Calu3 (cell line): Measurements from ENCODE around the gene MAGI1. TPM values are rescaled to one million over a fixed set of nuclear protein-coding genes. Genes with fewer than 3 reads are reported as not detected.

Source experiments
- BruUV-seq: library from RNA; stranded (reverse); fragments of 400-500 nt; replicated peaks from 2 replicates; lab custom pipeline; 2021; lab: Mats Ljungman, UMichigan
- CTCF ChIA-PET: fragments of 300-600 bp; sonication (Branson Sonifier 250); formaldehyde crosslinking; loops from one replicate; lab custom pipeline; 2022; ENCODE audit warnings: antibody characterized with exemption; lab: Charles Lee
- DNase-seq: peaks from one replicate; pipeline ENCODE4 v3.0.0; 2022
- H3K27ac Mint-ChIP-seq: one replicate; pipeline ENCODE4 v1.8.0; 2022; ENCODE audit warnings: mixed read lengths; ENCODE audit not compliant: unreplicated experiment
- H3K27me3 Mint-ChIP-seq: one replicate; pipeline ENCODE4 v1.8.0; 2022; ENCODE audit warnings: mixed read lengths; ENCODE audit not compliant: unreplicated experiment
- H3K36me3 Mint-ChIP-seq: one replicate; pipeline ENCODE4 v1.8.0; 2022; ENCODE audit warnings: mild to moderate bottlenecking, moderate library complexity, mixed read lengths; ENCODE audit not compliant: insufficient read depth, unreplicated experiment
- H3K4me1 Mint-ChIP-seq: one replicate; pipeline ENCODE4 v1.8.0; 2022; ENCODE audit warnings: mild to moderate bottlenecking, low read depth, mixed read lengths; ENCODE audit not compliant: unreplicated experiment
- H3K4me3 Mint-ChIP-seq: one replicate; pipeline ENCODE4 v1.8.0; 2022; ENCODE audit warnings: mild to moderate bottlenecking, low read depth, moderate library complexity, mixed read lengths; ENCODE audit not compliant: unreplicated experiment
- H3K9me3 Mint-ChIP-seq: one replicate; pipeline ENCODE4 v1.8.0; 2022; ENCODE audit warnings: low read depth, mixed read lengths; ENCODE audit not compliant: unreplicated experiment
- intact Hi-C: fragments of 100-400 bp; cut with micrococcal nuclease; formaldehyde crosslinking; loops from one replicate; pipeline ENCODE4 v1.10.0; 2022; ENCODE audit not compliant: unreplicated experiment
- total RNA-seq: library from RNA; stranded (reverse); gene quantifications from 2 replicates; pipeline ENCODE4 v1.2.3, GENCODE V29; 2022
- TF ChIP-seq, protein P1 (sequence below): fragments of 200-600 bp; IDR thresholded peaks from one replicate; pipeline ENCODE4 v1.8.0; 2022; ENCODE audit warnings: antibody characterized with exemption; ENCODE audit not compliant: unreplicated experiment

The MAGI1 gene
- total RNA-seq, 1 experiment from 2014 or later = 76.4 TPM

DNA sequence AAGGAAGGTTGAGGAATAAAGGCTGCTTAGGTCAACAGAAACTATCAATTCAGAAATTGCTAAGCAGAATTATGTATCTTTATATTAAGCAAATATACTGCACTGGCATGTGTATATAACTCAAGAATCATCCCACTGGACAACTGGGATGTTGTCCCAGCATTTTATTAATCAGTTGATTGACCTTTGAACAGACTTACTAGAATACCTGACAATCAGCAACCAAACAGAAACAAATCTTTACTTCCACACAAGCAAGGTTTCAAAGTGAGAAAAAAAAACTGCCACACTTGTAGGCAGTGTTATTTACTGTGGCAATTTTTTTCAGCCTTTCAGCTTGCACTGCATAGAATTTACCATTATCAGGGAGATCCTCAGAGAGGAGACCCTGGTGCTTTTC lies 218.8 kb downstream of the MAGI1 start:
- no peaks in the 10 kb centered on the region for H3K27me3 Mint-ChIP-seq
- DNase-seq = no peak
- H3K4me3 Mint-ChIP-seq = no peak overlapping the region
- TF ChIP-seq, protein P1, sequence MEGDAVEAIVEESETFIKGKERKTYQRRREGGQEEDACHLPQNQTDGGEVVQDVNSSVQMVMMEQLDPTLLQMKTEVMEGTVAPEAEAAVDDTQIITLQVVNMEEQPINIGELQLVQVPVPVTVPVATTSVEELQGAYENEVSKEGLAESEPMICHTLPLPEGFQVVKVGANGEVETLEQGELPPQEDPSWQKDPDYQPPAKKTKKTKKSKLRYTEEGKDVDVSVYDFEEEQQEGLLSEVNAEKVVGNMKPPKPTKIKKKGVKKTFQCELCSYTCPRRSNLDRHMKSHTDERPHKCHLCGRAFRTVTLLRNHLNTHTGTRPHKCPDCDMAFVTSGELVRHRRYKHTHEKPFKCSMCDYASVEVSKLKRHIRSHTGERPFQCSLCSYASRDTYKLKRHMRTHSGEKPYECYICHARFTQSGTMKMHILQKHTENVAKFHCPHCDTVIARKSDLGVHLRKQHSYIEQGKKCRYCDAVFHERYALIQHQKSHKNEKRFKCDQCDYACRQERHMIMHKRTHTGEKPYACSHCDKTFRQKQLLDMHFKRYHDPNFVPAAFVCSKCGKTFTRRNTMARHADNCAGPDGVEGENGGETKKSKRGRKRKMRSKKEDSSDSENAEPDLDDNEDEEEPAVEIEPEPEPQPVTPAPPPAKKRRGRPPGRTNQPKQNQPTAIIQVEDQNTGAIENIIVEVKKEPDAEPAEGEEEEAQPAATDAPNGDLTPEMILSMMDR = no peak
- no peak overlapping the region for H3K27ac Mint-ChIP-seq
- peaks cover 29% of the 10 kb centered on the region for H3K4me1 Mint-ChIP-seq
- peaks cover 7% of the 10 kb centered on the region for H3K9me3 Mint-ChIP-seq
- no peaks in the 10 kb centered on the region for H3K36me3 Mint-ChIP-seq
- intact Hi-C loops = no loop called here
- no TSS peak for BruUV-seq
- CTCF ChIA-PET = no interaction called here

DNA sequence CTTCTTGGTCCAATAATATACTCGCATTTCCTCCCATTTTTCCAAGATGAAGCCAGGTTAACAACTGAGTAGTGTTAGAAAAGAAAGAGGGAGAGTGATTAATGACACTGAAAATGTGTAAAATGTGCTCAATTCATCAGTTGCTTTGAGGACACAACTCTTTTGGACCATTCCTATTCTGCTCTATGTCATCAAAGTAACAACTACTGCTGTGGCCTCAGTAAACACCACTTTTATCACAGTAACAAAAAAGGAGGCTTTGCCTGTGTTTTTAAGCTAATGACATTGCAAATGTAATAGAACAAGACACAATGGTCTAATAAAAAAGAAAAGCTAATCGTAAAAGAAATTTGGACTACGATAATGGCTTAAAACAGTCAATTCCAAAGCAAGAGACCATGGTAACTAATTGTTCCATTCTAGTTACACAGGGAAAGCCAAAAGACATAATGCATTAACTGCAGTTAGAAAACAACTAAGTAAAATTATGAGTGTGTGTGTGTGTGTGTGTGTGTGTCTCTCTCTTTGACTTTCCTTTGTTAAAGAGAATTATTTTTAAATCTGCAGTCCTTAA lies 221.1 kb downstream of the MAGI1 start:
- H3K4me3 Mint-ChIP-seq = no peak overlapping the region
- intact Hi-C loops = no loop called here
- H3K27me3 Mint-ChIP-seq = no peaks in the 10 kb centered on the region
- H3K9me3 Mint-ChIP-seq = peaks cover 6% of the 10 kb centered on the region
- no peaks in the 10 kb centered on the region for H3K36me3 Mint-ChIP-seq
- TF ChIP-seq, protein P1 = no peak
- H3K27ac Mint-ChIP-seq = no peak overlapping the region
- CTCF ChIA-PET = no interaction called here
- BruUV-seq = no TSS peak
- peaks cover 29% of the 10 kb centered on the region for H3K4me1 Mint-ChIP-seq
- no peak for DNase-seq

DNA sequence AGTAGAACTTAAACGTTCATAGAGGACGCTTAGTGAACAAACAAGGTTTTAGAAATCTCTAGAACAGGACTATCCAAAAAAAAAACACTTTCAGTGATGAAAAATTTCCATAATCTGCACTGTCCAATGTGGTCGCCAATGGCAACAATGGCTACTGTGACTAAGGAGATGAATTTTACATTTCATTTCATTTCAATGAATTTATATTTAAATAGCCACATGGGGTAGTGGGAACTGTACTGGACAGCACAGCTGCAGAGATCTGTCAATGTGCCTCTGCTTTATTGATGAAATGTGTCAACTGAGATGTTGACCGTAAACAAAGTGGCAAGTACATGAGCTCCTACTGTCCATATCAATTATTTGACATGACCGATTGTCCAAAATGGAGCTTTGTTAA lies 222.5 kb downstream of the MAGI1 start:
- no peak overlapping the region for H3K27ac Mint-ChIP-seq
- peaks cover 18% of the 10 kb centered on the region for H3K4me1 Mint-ChIP-seq
- TF ChIP-seq, protein P1 = no peak
- CTCF ChIA-PET = interaction anchor here (0.7 kb wide), 2 partner anchors 61 to 298 kb away, joined by 4 read pairs; no protein-coding TSS in a partner anchor
- DNase-seq = no peak
- intact Hi-C loops = no loop called here
- no TSS peak for BruUV-seq
- H3K4me3 Mint-ChIP-seq = no peak overlapping the region
- no peaks in the 10 kb centered on the region for H3K27me3 Mint-ChIP-seq
- no peaks in the 10 kb centered on the region for H3K9me3 Mint-ChIP-seq
- no peaks in the 10 kb centered on the region for H3K36me3 Mint-ChIP-seq

DNA sequence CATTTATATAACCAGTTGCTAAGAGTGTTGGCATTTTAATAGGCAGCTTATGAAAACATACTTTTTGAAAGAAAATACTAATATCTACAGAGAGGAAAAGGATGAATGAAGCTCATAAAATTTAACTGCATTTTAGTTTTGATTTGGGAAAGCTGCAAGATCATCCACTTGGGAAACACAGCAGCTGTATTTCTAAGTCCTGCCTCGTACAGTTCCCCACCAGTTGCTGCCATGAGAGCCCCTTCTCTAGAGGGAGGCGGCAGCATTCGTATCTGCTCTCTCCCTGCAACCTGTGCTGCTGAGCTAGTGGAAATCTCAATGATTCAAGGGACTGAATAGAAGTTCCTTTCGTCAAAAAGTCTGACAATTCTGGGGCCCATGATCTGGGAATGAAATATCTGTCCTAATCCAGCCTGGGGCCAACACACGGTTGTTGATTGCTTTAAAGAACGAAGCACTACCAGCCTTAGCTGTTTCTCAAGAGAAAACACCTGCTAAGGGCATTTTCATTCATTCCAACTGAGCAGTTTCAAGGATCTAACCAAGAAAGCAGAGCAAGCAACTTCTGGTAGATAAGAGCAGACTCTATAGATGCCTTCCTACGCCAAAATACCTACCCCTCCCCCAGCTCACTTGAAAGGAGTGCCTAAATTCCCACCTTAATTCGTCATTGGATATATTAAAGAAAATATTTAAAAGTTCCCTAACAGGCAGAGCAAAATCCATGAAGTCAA lies 223.7 kb downstream of the MAGI1 start:
- intact Hi-C loops = no loop called here
- no peak for DNase-seq
- H3K27ac Mint-ChIP-seq = no peak overlapping the region
- no peaks in the 10 kb centered on the region for H3K36me3 Mint-ChIP-seq
- BruUV-seq = no TSS peak
- CTCF ChIA-PET = no interaction called here
- H3K4me1 Mint-ChIP-seq = peaks cover 9% of the 10 kb centered on the region
- TF ChIP-seq, protein P1 = no peak
- H3K4me3 Mint-ChIP-seq = no peak overlapping the region
- no peaks in the 10 kb centered on the region for H3K27me3 Mint-ChIP-seq
- H3K9me3 Mint-ChIP-seq = no peaks in the 10 kb centered on the region
